ENCODE results near the gene ZNF518A. TPM values are rescaled to one million over a fixed set of nuclear protein-coding genes. Genes with fewer than 3 reads are reported as not detected.

ZNF518A gene
- total RNA-seq, 1 experiment from 2014 or later = 13.7 TPM

- no peaks in the 10 kb centered on the region for H3K27me3 ChIP-seq (replicated peaks; ENCODE audit: insufficient read depth, low read depth, low read length, poor library complexity)
- H3K4me1 ChIP-seq (ENCODE audit: insufficient read depth, low read length, poor library complexity, severe bottlenecking) = no peaks in the 10 kb centered on the region
- H3K36me3 ChIP-seq (ENCODE audit: insufficient read depth, low read length, poor library complexity, severe bottlenecking) = peaks cover 13% of the 10 kb centered on the region
- no peak overlapping the region for H3K4me3 ChIP-seq (ENCODE audit: low read depth, low read length, poor library complexity, severe bottlenecking)
- no TSS peak for BruUV-seq (replicated peaks)
- TF ChIP-seq EZH2 (IDR thresholded peaks at IDR 0.05; ENCODE audit: borderline replicate concordance, low read depth, low read length, poor library complexity, severe bottlenecking) = no peak
- no peak for TF ChIP-seq CTCF (conservative IDR thresholded peaks at IDR 0.05; ENCODE audit: low read depth, low read length)
- no peak overlapping the region for H3K27ac ChIP-seq (ENCODE audit: low read depth, low read length, poor library complexity, severe bottlenecking)
- H3K9me3 ChIP-seq (ENCODE audit: low read depth, low read length, poor library complexity, severe bottlenecking) = no peaks in the 10 kb centered on the region
- CTCF ChIA-PET = no interaction called here
- intact Hi-C loops (cut with micrococcal nuclease; ENCODE audit: unreplicated experiment) = no loop called here
- DNase-seq (ENCODE audit: low spot score) = no peak
- POLR2A ChIA-PET (ENCODE audit: low non-redundant PET) = no interaction called here
Measured at GRCh38 chr10:96153070-96153469, 23.0 kb downstream of the ZNF518A start.

- H3K27me3 ChIP-seq (replicated peaks; ENCODE audit: insufficient read depth, low read depth, low read length, poor library complexity) = no peaks in the 10 kb centered on the region
- intact Hi-C loops (cut with micrococcal nuclease; ENCODE audit: unreplicated experiment) = no loop called here
- no peak for TF ChIP-seq CTCF (conservative IDR thresholded peaks at IDR 0.05; ENCODE audit: low read depth, low read length)
- no peak for TF ChIP-seq EZH2 (IDR thresholded peaks at IDR 0.05; ENCODE audit: borderline replicate concordance, low read depth, low read length, poor library complexity, severe bottlenecking)
- peaks cover 10% of the 10 kb centered on the region for H3K9me3 ChIP-seq (ENCODE audit: low read depth, low read length, poor library complexity, severe bottlenecking)
- no peak overlapping the region for H3K27ac ChIP-seq (ENCODE audit: low read depth, low read length, poor library complexity, severe bottlenecking)
- no peak for DNase-seq (ENCODE audit: low spot score)
- ChIA-PET CTCF (no interaction called here), POLR2A (ENCODE audit: low non-redundant PET) (interaction anchor here (0.7 kb wide), 1 partner anchor 71 kb away, joined by 9 read pairs; no protein-coding TSS in a partner anchor)
- no peaks in the 10 kb centered on the region for H3K36me3 ChIP-seq (ENCODE audit: insufficient read depth, low read length, poor library complexity, severe bottlenecking)
- H3K4me3 ChIP-seq (ENCODE audit: low read depth, low read length, poor library complexity, severe bottlenecking) = no peak overlapping the region
- no peaks in the 10 kb centered on the region for H3K4me1 ChIP-seq (ENCODE audit: insufficient read depth, low read length, poor library complexity, severe bottlenecking)
- BruUV-seq (replicated peaks) = no TSS peak
Measured at GRCh38 chr10:96165726-96166125, 35.6 kb downstream of the ZNF518A start.

- Histone ChIP-seq H3K4me1 (ENCODE audit: insufficient read depth, low read length, poor library complexity, severe bottlenecking) (no peaks in the 10 kb centered on the region), H3K27ac (ENCODE audit: low read depth, low read length, poor library complexity, severe bottlenecking) (no peak overlapping the region), H3K4me3 (ENCODE audit: low read depth, low read length, poor library complexity, severe bottlenecking) (no peak overlapping the region), H3K36me3 (ENCODE audit: insufficient read depth, low read length, poor library complexity, severe bottlenecking) (no peaks in the 10 kb centered on the region), H3K9me3 (ENCODE audit: low read depth, low read length, poor library complexity, severe bottlenecking) (peaks cover 10% of the 10 kb centered on the region), H3K27me3 (replicated peaks; ENCODE audit: insufficient read depth, low read depth, low read length, poor library complexity) (no peaks in the 10 kb centered on the region)
- BruUV-seq (replicated peaks) = no TSS peak
- no peak for DNase-seq (ENCODE audit: low spot score)
- CTCF ChIA-PET = no interaction called here
- no peak for TF ChIP-seq CTCF (conservative IDR thresholded peaks at IDR 0.05; ENCODE audit: low read depth, low read length)
- intact Hi-C loops (cut with micrococcal nuclease; ENCODE audit: unreplicated experiment) = no loop called here
- POLR2A ChIA-PET (ENCODE audit: low non-redundant PET) = no interaction called here
Measured at GRCh38 chr10:96168546-96168945, 38.4 kb downstream of the ZNF518A start.
